SK-N-SH (cell line): ENCODE measurements around the gene HYCC2.

Source experiments
- CHD2 ChIP-seq: fragments of 150-350 bp; IDR thresholded peaks from 2 replicates; pipeline ENCODE4 v1.6.1; 2018; ENCODE audit warnings: low read length; ENCODE audit not compliant: partially characterized antibody
- CTCF ChIP-seq: fragments of 200-600 bp; sonication (generic); IDR thresholded peaks from 2 replicates; pipeline ENCODE4 v1.6.1; 2017; ENCODE audit warnings: antibody characterized with exemption, mild to moderate bottlenecking, moderate library complexity
- FOSL2 ChIP-seq: IDR thresholded peaks from 2 replicates; pipeline ENCODE4 v1.4.0; 2012; ENCODE audit warnings: low read depth, mild to moderate bottlenecking, moderate library complexity, borderline replicate concordance
- FOXM1 ChIP-seq: IDR thresholded peaks from 2 replicates; pipeline ENCODE4 v1.4.0; 2012; ENCODE audit warnings: low read depth, mild to moderate bottlenecking
- GABPA ChIP-seq: IDR thresholded peaks from 2 replicates; pipeline ENCODE4 v1.4.0; 2012; ENCODE audit warnings: low read depth, mild to moderate bottlenecking
- MAX ChIP-seq: IDR thresholded peaks from 2 replicates; pipeline ENCODE4 v1.4.0; 2012; ENCODE audit warnings: low read depth
- NFIC ChIP-seq: IDR thresholded peaks from 2 replicates; pipeline ENCODE4 v1.4.0; 2012; ENCODE audit warnings: borderline replicate concordance
- POLR2AphosphoS5 ChIP-seq: IDR thresholded peaks from 2 replicates; pipeline ENCODE4 v1.6.1; 2012; ENCODE audit warnings: low read depth, low read length
- REST ChIP-seq: IDR thresholded peaks from 2 replicates; pipeline ENCODE4 v1.6.1; 2012; ENCODE audit warnings: mild to moderate bottlenecking, low read depth, low read length, moderate library complexity
- TAF1 ChIP-seq: IDR thresholded peaks from 2 replicates; pipeline ENCODE4 v1.6.1; 2012; ENCODE audit warnings: low read depth, mild to moderate bottlenecking, low read length, moderate library complexity, borderline replicate concordance
- YY1 ChIP-seq: IDR thresholded peaks from 2 replicates; pipeline ENCODE4 v1.4.0; 2012; ENCODE audit warnings: low read depth, mild to moderate bottlenecking

- TF ChIP-seq CTCF (no peak), GABPA (no peak), TAF1 (no peak), POLR2AphosphoS5 (no peak), CHD2 (no peak), MAX (no peak), NFIC (no peak), FOXM1 (no peak), YY1 (no peak), REST (no peak), FOSL2 (no peak)
These were observed 22.1 kb upstream of the HYCC2 start for GRCh38 chr2:201093573-201093972.
